COR-L47 (cell line): ENCODE results near the gene CAPZA3.
"Not testable (repeated sequence)": the region's sequence is repeated elsewhere in the genome, so short reads cannot be mapped to it uniquely, and the experiment has no call there.

Experiments
- DNase-seq: peaks from one replicate; lab custom pipeline; 2025; lab: John Stamatoyannopoulos, UW

The CAPZA3 gene, protein sequence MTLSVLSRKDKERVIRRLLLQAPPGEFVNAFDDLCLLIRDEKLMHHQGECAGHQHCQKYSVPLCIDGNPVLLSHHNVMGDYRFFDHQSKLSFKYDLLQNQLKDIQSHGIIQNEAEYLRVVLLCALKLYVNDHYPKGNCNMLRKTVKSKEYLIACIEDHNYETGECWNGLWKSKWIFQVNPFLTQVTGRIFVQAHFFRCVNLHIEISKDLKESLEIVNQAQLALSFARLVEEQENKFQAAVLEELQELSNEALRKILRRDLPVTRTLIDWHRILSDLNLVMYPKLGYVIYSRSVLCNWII

DNA sequence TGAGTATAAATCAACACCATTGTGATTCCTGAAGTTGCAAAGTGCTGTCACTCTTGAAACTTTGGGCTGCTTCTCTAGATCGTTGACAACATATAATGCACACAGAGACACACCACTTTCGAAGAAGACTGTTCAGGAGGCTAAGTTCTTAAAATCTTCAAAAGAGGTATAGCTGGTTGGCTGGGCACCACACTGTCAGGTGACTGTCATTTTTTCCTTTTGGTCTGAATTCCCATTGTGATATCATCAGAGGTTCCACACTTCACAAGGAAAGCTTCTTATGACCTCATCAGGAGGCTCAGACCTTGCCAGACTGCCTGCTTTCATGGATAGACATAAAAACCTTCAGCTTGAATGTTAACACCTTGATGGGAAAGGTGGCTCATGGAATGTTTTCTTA, at the start of gene CAPZA3, which contains the start of gene PLCZ1:
TSS of gene CAPZA3 (plus strand) at position 301 of the 400 bp plus-strand sequence. CDS start 150 bp downstream, outside the sequence.
TSS of gene PLCZ1 (minus strand) at position 194 of the 400 bp plus-strand sequence. CDS start 641 bp downstream, outside the sequence.
- DNase-seq: no peak

DNA sequence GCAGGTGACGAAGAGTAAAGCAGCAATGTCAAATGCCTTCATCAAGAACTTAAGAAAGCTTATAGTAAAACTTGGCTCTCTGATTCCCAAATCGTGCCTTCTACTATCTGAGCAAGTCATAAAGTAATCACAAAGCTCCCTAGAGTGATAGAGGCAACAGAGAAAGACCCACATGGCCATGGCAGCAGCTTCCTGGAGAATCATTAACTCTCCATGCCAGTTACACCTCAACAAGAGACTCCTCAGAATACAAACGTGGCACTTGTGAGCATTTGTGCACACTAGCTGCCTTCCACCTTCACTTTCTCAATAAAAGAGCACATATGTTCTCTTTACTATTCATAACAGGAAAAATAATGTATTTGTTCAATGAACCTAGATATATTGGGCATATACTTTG, 48.1 kb upstream of the CAPZA3 start:
- DNase-seq: no peak

DNA sequence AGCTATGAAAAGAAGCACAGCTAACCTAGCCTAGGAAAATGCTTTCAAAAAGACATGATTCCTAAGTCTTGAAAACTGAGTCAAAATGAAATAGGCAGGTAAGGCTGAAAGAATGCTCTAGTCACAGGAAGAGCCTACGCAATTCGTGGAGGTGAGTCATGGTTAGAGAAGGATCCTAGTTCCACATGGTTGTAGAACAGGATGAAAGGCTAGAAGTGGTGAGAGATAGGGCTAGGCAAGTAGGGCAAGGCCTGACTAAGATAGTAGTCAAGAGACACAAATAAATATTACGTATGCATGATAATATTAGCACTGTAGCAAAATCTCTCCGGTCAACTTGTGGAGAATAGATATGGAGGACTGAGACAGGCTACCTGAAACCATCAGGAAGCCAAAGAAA, 47.3 kb upstream of the CAPZA3 start:
- DNase-seq: no peak

DNA sequence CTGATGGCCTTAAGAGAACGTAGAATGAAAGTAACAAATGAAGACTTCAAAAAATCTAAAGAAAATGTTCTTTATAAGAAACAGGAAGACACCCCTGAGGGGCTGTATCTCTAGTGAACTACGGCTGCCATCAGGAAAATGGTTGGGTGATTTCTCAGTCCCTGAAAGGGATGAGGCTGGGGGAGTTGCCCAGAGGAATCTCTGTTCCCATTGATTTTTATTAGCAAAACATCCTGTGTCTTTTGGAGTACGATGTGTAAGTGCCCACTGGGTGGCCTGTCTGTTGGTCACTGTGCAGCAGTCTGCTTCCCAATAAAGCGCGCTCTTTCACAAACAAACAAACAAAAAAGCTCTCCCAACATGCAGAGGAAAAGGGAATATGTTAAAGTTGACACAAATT, 43.9 kb upstream of the CAPZA3 start:
- DNase-seq: not testable (repeated sequence)

DNA sequence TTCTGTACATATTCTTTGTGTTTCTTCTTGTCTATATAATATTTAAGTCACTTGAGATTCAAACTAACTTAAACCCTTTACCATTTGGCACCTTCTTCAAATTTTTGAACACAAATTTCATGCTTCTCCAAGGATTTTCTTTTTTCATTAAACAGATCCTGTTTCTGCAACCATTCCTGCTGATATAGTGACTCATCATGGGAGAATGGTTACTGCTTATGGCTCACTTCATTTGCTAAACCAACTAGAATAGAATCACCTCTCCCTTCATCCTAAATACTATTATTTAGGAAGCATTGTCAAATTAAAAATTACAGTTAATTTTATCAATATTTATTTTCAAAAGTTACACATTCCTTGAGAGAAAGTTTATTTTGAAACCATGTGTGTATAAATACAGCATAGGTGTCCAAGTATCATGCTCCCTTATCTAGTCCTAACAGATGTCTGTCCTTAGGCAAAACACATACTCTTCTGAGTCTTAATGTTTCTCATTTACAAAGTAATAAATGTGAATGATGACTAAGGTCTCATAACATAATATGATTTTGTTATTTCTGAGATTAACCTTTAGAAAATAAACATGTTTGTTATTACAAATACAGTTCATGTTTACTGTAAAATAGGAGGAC, 40.8 kb upstream of the CAPZA3 start:
- DNase-seq: no peak

DNA sequence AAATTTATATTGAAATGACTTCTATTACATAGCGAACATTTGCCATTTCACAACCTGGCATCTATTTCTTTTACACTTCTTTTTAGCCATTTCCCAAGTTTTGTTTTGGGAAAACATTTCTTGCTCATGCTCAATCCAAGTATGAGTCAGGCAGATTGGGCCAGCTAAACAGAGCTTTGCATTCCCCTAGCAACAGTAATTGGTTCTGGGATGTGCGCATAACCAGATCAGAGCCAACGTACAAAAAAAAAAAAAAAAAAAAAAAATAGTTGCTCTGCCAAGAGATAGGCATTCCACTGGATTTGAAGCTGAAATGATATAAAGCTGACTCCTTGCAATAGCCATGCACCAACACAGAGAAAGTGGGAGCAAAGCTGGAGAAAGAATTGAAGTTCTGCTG, 37.6 kb upstream of the CAPZA3 start:
- DNase-seq: no peak

DNA sequence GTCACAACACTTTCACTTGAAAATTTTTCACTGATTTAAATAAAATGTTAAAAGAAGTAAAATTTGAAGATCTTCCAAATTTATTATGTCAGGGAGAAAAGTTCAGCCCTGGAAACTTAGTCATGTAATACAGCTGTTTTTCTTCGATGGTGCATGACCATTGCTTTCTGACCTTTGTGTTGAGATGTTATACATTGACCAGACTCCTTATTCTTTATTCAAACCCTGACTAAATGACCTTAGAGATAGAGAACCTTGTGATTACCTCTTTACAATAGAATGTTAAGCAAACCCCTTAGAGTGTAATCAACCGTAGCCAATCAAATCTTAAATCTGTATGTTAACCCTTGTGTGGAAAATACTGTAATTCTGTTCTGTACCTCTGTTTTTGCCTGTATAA, 34.6 kb upstream of the CAPZA3 start:
- no peak for DNase-seq

DNA sequence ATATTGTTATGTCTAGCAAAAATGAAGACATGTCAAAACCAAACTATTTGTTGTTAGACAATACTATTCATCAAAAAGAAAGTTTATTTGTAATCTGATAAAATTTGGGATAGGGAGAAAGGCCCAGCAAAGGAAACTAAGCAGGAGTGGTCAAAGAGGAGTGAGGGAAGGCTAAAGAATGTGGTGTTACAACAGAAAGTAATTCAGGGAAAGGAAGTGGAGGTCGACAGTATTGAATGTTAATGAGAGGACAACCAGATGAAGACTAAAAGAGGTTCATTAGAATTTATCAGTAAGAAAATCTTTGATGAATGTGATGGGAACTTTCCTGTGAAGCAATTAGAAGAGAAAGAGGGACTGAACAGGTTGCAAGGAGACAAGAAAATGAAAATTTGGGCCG, 34.0 kb upstream of the CAPZA3 start:
- no peak for DNase-seq

DNA sequence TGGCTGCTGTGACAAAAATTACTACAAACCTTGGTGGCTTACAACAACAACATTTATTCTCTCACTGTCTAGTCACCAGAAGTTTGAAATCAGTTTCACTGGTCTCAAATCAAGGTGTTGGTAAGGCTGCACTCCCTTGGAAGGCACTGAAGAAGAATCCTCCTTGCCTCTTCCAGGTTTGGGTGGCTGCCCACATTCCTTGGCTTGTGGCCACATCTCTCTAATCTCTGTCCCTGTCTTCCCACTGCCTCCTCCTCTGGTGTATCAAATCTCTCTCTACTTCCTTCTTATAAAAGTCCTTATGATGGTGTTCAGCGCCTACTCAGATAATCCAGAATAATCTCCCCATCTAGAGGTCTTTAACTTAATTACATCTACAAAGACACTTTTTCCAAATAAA, 31.1 kb upstream of the CAPZA3 start:
- no peak for DNase-seq

DNA sequence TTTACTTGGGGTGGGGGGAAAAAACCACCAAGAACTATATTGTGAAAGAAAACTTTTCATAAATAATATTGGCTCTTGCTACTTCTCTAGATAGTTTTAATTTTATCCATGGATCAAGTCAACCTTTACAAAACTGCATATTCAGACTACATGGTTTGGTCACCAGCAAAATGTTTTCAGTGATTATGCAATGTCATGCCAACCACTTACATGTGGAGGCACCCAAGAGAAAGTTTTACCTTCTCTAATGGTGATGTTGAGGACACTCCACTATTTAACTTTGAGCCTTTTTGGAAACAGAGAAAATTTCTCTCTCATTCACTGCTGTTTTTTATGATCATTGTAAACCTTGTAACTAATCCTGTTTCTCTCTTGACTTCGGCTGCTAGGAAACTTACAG, 21.7 kb upstream of the CAPZA3 start:
- no peak for DNase-seq

DNA sequence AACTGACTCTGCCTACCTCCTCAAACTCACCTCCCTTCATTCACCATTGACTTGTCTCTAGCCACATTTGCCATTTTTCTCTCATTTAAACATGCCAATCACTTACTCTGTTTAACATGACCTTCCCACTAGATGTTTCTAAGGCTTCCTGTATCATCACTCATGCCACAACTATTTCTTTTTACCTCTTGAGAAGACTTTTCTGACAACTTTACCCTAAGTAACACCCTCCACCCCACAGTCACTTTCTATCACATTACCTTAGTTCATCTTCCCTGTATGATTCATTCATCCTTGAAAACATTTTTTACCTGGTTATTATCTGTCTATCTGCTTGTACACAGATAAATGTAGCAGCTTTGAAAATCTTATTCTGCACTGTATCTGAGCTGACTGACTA, 19.5 kb upstream of the CAPZA3 start:
- DNase-seq: no peak

DNA sequence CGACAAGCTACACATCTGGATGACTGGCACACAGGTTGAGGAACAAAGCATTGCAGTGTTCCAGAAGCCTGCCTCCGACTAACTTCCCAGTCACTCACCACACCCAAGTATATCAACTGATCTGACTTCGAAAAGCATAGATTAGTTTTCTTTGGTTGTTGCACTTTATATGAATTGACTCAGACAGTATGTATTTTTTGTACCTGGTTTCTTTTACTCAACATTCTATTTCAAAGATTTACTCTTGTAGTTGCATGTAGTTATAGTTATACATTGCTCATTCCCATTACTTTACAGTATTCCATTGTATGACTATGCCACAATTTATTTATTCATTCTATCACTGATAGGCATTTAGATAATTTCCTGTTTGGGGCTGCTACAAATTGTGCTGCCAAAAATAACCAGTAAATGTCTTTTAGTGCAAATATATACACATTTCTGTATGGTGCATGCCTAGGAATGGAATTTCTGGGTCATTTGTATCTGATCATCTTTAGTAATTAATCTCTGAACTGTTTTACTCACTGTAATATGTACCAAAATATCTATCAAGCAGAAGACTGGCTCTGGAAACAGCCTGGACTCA, 17.9 kb upstream of the CAPZA3 start:
- no peak for DNase-seq

DNA sequence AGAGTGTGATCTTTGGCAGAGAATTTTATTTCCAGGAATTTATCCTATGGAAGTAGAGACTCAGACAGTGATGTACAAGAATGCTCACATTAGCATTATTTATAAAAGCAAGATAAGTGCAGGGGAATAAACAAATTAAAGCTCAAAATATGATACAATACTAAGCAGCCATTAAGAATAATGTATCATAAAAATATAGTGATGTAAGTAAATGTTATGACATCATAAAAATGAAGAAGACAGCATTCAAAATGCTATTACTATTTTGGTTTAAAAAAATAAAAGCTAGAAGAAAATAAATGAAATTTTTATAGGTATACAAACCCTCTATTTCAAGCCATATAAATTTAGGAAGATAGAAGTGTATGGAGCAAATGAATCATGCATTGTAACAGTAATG, 17.2 kb upstream of the CAPZA3 start:
- DNase-seq: no peak

DNA sequence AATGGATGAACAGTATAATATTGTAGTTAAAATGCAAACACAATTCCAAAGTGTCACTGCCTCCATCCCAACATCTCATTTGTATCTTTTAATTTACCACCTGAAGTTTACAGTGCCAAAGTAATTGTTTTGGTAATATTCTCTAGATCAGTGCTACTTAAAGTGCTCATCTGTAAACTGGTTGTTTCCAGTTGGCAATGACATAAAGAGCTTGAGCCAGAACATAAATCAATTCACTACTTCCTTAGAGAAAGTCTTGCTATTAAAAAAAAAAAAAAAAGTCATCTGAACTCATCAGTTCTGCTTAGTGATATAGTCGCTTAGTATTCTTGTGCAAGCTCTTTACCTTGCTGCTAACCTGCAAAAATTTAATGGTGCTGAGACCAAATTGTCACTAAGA, 16.5 kb upstream of the CAPZA3 start:
- no peak for DNase-seq

DNA sequence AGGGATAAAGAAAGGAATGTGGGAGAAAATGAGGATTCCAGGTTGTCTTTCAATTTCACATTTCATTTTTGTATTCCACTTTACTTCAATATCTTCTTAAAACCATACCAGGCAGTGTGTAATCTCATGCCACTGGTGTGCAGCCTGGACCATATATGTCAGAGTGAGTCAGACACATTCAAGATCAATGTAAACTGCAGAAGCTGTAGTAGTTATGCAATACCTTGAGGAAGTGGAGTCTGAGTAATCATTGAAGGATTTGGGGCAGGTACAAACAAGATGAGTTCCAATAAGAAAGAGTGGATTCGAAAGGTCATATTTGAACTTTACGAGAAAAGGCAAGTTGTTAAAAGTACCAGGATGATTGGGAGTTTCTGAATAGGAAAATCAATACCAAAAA, 14.2 kb upstream of the CAPZA3 start:
- DNase-seq: no peak

DNA sequence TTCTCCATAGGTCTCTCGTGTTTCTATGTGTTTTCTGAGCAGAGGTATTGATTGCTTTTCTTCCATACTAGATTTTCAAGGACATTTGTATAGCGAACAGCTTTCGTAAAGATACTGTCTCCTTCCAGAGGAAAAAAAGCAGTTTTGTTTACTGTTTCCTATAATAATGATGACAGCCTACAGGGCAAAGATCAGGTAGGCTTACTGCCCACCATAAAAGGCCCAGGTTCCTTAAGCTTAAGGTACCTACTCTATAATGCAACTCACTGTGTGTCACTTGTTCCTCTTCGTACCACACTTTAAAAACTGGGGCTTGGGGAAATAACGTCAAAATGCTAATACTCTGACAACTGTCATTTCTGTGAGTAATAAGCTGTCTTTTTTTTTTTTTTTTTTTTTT, 6.8 kb upstream of the CAPZA3 start:
- DNase-seq: no peak

DNA sequence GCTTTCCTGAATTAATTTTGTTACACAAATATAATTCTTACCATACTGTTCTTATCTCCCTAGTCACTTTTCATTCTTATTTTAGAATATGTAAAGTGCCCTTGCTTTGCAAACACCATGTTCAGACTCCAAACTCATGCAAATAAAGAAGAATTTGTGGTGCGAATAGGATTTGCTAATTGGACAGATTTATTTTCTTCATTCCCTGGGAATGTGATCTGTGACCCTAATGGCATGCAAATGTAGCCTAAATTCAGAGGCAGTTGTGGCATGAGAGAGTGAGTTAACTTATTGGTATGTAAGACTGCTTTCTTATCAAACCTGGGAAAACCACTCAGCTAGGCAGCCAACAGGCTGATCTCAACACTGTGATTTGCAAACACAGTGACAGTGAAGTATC, 10.0 kb downstream of the CAPZA3 start:
- no peak for DNase-seq

DNA sequence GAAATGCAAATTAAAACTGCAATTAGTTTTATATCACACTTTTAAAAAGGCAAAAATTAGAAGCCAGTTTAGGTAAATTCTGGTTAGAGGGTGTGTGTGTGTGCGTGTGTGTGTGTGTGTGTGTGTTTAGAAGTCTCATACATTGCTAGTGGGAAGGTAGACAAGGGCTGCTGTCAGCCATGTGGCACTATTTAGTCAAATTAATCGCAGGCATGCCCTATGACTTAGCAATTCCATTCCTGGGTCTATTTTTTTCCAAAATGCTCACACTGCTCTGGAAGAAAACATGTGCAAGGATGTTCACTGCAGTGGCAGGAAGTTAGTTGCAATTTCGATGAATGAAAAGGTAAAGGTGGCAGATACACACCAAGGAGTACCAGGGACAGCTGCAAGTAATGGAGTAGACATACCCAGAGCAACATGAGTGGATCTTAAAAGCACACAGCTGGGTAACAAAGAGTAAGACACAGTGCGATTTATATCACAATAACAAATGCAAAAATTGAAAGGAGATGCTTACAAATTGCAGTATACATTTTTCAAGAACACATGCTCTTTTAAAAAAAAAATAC, 11.6 kb downstream of the CAPZA3 start:
- no peak for DNase-seq

DNA sequence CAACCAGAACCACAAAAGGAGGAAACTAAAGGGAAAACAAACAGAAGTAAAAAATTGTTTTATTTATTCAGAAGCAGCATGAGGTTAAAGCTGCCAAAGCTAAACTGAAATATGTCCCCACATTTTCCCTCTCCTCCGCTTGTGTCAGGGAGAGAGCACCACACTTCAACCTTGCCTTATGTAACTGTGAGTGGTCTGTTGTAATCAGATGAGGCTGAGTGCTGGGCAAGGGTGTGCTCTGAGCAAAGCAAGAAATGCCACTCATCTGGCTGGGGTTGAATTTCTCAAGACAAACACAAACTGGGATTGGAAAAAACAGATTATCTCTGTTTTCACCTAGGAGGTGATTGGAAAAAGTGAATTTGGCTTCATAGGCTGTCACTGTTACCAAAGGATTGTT, 12.2 kb downstream of the CAPZA3 start:
- no peak for DNase-seq

DNA sequence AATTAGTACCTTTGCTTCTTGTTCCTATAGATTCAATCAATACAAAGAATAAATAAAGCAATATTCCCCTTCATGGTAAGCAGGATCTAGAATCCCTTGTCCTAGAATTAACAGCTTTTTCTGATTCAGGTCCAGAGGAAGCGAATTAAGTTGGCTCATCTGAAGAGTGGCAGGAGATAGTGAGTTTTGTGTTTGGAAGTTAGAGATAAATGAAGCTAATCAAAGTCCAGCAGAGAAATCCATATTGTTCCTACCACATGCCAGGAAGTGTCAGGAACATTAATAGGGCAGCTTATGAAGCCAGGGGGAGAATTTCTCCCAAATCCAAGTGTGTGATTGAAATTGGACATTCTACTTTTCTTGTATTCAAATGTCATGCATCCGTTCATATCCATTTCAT, 13.9 kb downstream of the CAPZA3 start:
- no peak for DNase-seq

DNA sequence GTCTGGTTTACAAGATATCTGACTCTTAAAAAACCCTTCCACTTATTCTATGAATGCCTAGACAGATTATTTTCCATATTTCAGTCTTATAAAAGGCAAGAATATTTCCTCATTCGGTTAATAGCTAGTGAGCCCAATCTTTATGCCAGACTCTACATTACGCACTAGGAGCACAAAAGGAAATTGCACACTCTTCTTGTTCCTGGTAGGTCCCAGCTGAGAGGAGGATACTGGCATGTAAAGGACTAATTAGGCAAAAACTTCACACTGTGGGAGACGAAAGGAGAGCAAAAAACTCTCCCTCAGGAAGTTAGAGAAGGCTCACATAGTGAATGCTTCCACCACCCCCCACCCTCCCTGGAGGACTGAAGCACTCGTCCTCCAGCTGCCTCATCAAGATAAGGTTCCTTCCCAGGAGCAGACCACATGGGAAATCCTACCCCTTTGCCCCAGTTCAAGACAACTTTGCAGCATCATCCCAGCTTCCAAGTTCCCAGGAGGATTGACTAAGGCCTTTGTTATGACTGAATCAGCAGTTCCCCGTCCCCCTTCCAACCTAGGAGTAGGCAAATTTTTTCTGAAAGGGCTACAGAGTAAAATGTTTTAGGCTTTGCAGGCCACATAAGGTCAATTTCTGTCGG, 14.5 kb downstream of the CAPZA3 start:
- DNase-seq: no peak

DNA sequence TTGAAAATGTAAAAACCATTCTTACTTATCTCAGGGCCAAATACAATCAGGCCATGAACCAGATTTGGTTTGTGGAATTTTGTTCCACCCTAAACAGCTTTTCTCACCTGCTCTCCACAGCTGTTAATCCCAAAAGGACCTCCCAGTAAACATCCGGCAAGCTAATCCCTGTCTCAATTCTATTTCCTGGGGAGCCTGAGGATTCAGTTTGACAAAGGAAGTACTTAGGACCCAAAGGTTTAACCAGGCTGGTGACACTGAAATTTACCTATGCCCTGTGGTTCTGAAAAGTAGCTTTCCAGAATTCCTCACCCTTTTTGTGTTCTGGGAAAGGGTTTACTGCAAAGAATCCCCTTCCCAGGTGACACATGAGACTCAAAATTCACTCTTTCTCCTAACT, 15.0 kb downstream of the CAPZA3 start:
- no peak for DNase-seq
